ENCODE measurements around the gene OR6C4.
"Not testable (repeated sequence)": the region's sequence is repeated elsewhere in the genome, so short reads cannot be mapped to it uniquely, and the experiment has no call there.

Gene OR6C4

DNA sequence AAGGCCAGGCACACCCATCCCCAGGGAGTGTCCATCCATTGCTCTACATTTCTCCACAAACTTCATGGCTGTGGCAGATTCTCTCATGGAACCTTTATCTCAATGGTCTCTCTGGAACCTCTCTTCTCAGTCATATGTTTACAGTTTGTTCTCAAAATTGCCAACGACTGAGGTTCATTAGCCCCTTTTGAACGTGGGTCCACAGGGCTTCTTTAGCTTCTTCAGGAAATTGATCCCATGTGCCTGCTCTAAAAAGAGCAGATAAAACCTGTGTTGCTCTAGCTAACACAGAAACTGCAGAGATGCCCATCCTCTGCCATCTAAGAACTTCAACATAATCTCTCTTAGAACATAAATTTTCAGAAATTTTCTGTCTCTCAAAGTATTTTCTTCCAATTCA is at the start of gene OR6C4:
Gene OR6C4 (plus strand): TSS at position 301 of the 400 bp plus-strand sequence. CDS start 1,625 bp downstream, outside the sequence.
- no peaks in the 10 kb centered on the region for H3K4me1 ChIP-seq (ENCODE audit: insufficient read depth, low read length)
- H3K36me3 ChIP-seq (ENCODE audit: insufficient read depth, low read length): no peaks in the 10 kb centered on the region
- H3K9ac ChIP-seq (ENCODE audit: low read depth, low read length): no peak within 1 kb of the TSS
- H3K9me3 ChIP-seq (ENCODE audit: control insufficient read depth, insufficient read depth, low read length): peaks cover 2% of the 10 kb centered on the region; the same call in 1 of the 2 replicates

DNA sequence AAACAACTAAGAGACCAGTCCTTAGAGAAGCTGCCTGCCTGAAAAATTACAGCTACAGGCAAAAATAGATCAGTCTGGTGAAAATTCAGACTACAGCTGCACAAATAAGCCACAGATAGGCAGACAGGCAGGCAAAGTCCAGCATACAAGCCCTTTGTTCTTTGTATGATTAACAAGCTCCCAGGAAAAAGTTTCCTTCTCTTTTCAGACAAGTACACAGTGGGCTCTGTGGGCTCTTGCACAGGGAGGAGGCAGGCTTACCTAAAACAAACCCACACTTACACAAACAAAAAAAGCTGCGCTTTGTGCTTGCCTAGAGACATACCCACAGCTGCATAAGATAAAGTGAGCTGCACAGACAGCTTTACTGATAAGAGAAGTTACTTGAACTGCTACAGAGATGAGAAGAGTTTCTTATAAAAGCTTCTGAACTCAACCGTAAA is 49.6 kb upstream of the OR6C4 start:
- no peaks in the 10 kb centered on the region for H3K9me3 ChIP-seq (ENCODE audit: control insufficient read depth, insufficient read depth, low read length)
- H3K9ac ChIP-seq (ENCODE audit: low read depth, low read length): no peak overlapping the region
- H3K4me1 ChIP-seq (ENCODE audit: insufficient read depth, low read length): no peaks in the 10 kb centered on the region
- no peaks in the 10 kb centered on the region for H3K36me3 ChIP-seq (ENCODE audit: insufficient read depth, low read length)

DNA sequence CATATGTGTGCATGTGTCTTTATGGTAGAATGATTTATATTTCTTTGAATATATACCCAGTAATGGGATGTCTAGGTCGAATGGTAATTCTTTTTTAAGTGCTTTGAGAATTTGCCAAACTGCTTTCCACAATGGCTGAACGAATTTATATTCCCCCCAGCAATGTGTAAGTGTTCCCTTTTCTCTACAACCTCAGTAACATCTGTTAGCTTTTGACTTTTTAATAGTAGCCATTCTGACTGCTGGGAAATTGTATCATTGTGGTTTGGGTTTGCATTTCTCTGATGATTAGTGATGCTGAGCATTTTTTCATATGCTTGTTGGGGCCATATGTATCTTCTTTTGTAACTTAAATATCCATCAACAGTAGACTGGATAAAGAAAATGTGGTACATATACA is 47.8 kb upstream of the OR6C4 start:
- no peaks in the 10 kb centered on the region for H3K9me3 ChIP-seq (ENCODE audit: control insufficient read depth, insufficient read depth, low read length)
- no peak overlapping the region for H3K9ac ChIP-seq (ENCODE audit: low read depth, low read length)
- no peaks in the 10 kb centered on the region for H3K4me1 ChIP-seq (ENCODE audit: insufficient read depth, low read length)
- H3K36me3 ChIP-seq (ENCODE audit: insufficient read depth, low read length): no peaks in the 10 kb centered on the region

DNA sequence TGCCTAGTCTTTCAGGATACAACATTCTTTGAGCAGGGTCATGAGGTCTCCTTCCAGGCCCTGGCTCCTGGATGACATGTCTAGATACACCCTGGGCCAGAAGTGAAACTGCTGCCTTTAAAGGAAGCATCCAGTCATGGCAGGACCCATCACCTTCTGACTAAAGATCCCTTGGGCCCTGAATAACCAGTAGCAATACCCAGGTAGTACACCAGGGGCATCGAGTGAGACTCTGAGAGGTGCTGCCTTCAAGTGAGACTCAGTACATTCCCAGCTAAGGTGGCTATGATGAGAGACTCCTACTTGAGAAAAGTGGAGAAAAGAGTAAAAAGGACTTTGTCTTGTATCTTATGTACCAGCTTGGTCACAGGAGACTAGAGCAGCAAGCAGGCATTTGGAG is 33.7 kb upstream of the OR6C4 start:
- no peaks in the 10 kb centered on the region; the same call in 1 of the 2 replicates for H3K9me3 ChIP-seq (ENCODE audit: control insufficient read depth, insufficient read depth, low read length)

DNA sequence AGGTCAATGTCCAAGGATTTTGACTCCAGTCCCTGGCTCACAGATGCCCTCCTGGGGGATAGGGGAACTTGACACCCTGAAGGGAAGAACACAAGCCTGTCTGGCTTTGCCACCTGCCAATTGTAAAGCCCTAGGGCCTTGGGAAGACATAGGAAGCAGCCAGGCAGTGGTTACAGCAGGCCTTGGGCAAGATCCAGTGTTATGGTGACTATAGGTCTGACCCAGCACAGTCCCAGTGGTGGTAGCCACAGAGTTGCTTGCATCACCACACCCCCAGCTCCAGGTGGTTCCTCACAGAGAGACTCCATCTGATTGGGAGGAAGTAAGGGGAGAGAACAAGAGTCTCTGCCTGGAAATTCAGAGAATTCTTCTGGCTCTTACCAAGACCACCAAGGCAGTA is 33.0 kb upstream of the OR6C4 start:
- Histone ChIP-seq H3K4me1 (ENCODE audit: insufficient read depth, low read length) (no peaks in the 10 kb centered on the region), H3K36me3 (ENCODE audit: insufficient read depth, low read length) (no peaks in the 10 kb centered on the region), H3K9ac (ENCODE audit: low read depth, low read length) (no peak overlapping the region), H3K9me3 (ENCODE audit: control insufficient read depth, insufficient read depth, low read length) (no peaks in the 10 kb centered on the region; the same call in 1 of the 2 replicates)

More for the DNA sequence above, 33.7 kb upstream of the OR6C4 start:
- Histone ChIP-seq H3K4me1 (ENCODE audit: insufficient read depth, low read length) (no peaks in the 10 kb centered on the region), H3K9ac (ENCODE audit: low read depth, low read length) (no peak overlapping the region), H3K36me3 (ENCODE audit: insufficient read depth, low read length) (no peaks in the 10 kb centered on the region)

DNA sequence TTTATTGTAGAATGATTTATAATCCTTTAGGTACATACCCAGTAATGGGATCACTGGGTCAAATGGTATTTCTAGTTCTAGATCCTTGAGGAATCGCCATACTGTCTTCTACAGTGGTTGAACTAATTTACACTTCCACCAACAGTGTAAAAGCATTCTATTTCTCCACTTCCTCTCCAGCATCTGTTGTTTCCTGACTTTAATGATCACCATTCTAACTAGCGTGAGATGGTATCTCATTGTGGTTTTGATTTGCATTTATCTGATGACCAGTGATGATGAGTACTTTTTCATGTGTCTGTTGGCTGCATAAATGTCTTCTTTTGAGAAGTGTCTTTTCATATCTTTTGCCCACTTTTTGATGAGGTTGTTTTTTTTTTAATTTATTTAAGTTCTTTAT is 1.2 kb upstream of the OR6C4 start:
- H3K36me3 ChIP-seq (ENCODE audit: insufficient read depth, low read length); H3K9me3 ChIP-seq (ENCODE audit: control insufficient read depth, insufficient read depth, low read length); H3K4me1 ChIP-seq (ENCODE audit: insufficient read depth, low read length); H3K9ac ChIP-seq (ENCODE audit: low read depth, low read length): not testable (repeated sequence)

DNA sequence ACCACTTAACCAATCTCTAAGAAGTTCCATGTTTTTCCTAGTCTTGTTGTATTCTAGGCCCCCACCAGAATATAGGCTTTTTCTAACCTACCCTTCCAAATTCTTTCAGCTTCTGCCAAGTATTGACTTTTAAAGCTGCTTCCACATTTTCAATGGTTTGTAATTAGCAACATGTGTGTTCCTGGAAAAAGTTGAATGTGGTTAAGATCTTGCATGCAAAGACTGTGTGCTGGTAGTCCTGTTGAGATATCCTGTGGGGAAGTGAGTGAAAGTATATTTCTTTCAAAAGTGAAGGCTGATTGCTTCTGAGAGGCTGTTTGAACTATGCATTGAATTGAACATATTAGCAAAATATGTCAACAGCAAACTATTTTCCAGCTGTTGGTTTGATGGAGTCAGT is 646 bp upstream of the OR6C4 start:
- H3K9me3 ChIP-seq (ENCODE audit: control insufficient read depth, insufficient read depth, low read length): peaks cover 2% of the 10 kb centered on the region; the same call in 1 of the 2 replicates
- no peaks in the 10 kb centered on the region for H3K36me3 ChIP-seq (ENCODE audit: insufficient read depth, low read length)
- no peak overlapping the region for H3K9ac ChIP-seq (ENCODE audit: low read depth, low read length)
- no peaks in the 10 kb centered on the region for H3K4me1 ChIP-seq (ENCODE audit: insufficient read depth, low read length)

DNA sequence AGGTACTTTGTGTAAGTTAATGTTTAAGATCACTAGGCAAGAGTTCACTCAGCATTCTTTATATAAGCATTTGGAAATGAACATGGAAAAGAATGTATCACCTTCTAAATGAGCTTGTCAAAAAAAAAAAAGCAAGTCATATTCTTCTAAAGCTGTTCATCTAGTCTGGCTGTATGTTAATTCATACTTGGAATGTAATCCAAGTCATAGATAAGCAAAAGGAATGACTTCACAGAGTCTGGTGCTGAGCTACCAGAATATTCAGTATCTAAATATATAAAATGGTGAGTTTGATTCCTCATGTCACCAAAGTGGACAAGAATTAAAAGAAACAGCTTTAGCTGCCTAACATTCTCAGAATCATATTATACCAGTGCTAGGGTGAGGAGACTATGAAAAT is 4.9 kb downstream of the OR6C4 start:
- Histone ChIP-seq H3K9me3 (ENCODE audit: control insufficient read depth, insufficient read depth, low read length) (no peaks in the 10 kb centered on the region), H3K36me3 (ENCODE audit: insufficient read depth, low read length) (no peaks in the 10 kb centered on the region), H3K4me1 (ENCODE audit: insufficient read depth, low read length) (no peaks in the 10 kb centered on the region), H3K9ac (ENCODE audit: low read depth, low read length) (no peak overlapping the region)

DNA sequence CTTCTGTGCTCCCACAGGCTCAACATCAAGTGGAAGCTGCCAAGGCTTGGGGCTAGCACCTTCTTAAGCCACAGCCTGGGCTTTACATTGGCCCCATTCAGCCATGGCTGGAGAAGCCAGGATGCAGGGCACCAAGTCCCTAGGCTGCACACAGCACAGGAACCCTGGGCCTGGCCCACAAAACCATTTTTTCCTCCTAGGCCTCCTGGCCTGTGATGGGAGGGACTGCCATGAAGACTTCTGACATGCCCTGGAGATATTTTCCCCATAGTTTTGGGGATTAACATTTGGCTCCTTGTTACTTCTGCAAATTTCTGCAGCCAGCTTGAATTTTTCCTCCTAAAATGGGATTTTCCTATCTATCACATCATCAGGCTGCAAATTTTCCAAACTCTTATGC is 20.7 kb downstream of the OR6C4 start:
- not testable (repeated sequence) for H3K9me3 ChIP-seq (ENCODE audit: control insufficient read depth, insufficient read depth, low read length)

DNA sequence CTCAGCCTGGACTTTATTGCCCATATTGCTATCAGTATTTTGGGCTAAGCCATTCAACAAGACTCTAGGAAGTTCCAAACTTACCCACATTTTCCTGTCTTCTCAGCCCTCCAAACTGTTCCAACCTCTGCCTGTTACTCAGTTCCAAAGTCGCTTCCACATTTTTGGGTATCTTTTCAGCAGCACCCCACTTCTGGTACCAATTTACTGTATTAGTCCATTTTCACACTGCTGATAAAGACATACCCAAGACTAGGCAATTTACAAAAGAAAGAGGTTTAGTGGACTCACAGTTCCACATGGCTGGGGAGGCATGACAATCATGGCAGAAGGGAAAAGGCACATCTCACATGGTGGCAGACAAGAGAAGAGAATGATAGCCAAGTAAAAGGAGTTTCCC is 21.3 kb downstream of the OR6C4 start:
- H3K9me3 ChIP-seq (ENCODE audit: control insufficient read depth, insufficient read depth, low read length); H3K4me1 ChIP-seq (ENCODE audit: insufficient read depth, low read length); H3K9ac ChIP-seq (ENCODE audit: low read depth, low read length); H3K36me3 ChIP-seq (ENCODE audit: insufficient read depth, low read length): not testable (repeated sequence)

More for the DNA sequence above, 20.7 kb downstream of the OR6C4 start:
- not testable (repeated sequence) for H3K4me1 ChIP-seq (ENCODE audit: insufficient read depth, low read length); H3K36me3 ChIP-seq (ENCODE audit: insufficient read depth, low read length); H3K9ac ChIP-seq (ENCODE audit: low read depth, low read length)

DNA sequence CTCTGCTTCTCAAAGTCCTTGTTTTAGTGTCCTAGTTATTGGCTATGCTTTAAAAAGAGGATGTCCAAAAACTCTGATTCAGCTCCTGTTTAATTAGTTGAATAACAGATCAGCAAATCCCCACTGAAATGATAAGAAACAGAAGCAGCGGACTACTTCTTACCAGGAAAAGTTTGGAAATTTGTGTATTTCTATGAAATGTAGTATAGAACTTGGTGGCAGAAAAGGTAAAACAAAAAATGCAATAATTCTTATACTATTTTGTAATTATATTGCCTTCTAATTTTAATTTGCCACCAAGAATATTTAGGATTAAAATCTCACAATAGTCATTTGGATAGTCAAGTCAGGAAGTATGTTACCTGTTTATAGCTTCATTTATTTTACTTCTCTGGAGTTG is 22.8 kb downstream of the OR6C4 start, which contains the start of gene OR2AP1:
Gene OR2AP1 (plus strand): TSS at position 301 of the 400 bp plus-strand sequence. CDS start 1,947 bp downstream, outside the sequence.
- Histone ChIP-seq H3K36me3 (ENCODE audit: insufficient read depth, low read length) (no peaks in the 10 kb centered on the region), H3K4me1 (ENCODE audit: insufficient read depth, low read length) (no peaks in the 10 kb centered on the region), H3K9ac (ENCODE audit: low read depth, low read length) (no peak within 1 kb of the TSS), H3K9me3 (ENCODE audit: control insufficient read depth, insufficient read depth, low read length) (peaks cover 8% of the 10 kb centered on the region)

DNA sequence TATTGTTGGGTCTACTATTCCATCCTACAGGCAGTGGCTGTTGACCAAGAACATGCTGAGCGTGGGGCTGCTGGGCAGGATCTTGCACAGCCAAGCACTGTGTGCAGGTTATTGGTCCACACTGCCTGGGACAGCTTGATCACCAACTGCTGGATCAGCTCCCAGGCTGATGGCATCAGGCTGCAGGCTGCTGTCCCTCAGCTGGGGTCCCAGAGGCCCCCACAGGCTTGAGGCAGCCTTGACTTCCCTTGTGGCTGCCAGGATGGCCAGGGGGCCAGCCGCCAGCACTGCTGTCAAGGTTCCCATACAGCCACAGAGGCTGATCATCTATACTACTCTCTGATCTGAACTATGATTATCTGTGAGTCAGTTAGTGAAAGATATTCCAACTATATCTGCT is 32.7 kb downstream of the OR6C4 start:
- Histone ChIP-seq H3K9me3 (ENCODE audit: control insufficient read depth, insufficient read depth, low read length) (no peaks in the 10 kb centered on the region), H3K9ac (ENCODE audit: low read depth, low read length) (no peak overlapping the region), H3K36me3 (ENCODE audit: insufficient read depth, low read length) (no peaks in the 10 kb centered on the region), H3K4me1 (ENCODE audit: insufficient read depth, low read length) (no peaks in the 10 kb centered on the region)

DNA sequence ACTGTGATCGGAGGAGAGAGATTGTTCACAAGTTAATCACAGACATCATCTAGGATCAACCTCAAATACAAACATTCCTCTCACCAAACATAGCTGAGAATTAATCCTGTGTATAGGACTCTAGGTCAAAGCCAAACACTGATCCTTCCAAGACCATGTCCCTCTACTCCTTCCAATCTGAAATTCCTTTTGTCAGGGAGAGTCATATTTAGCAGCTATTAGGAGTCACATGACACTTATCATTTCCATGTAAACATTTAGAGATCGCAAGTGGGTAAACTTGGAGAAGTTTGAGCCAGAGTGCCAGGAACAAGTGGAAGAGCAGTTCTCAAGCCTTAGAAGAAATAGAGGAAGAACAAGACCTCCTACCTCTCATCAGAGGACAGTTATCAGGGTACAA is 36.4 kb downstream of the OR6C4 start:
- Histone ChIP-seq H3K36me3 (ENCODE audit: insufficient read depth, low read length) (no peaks in the 10 kb centered on the region), H3K9me3 (ENCODE audit: control insufficient read depth, insufficient read depth, low read length) (no peaks in the 10 kb centered on the region), H3K9ac (ENCODE audit: low read depth, low read length) (no peak overlapping the region), H3K4me1 (ENCODE audit: insufficient read depth, low read length) (no peaks in the 10 kb centered on the region)

DNA sequence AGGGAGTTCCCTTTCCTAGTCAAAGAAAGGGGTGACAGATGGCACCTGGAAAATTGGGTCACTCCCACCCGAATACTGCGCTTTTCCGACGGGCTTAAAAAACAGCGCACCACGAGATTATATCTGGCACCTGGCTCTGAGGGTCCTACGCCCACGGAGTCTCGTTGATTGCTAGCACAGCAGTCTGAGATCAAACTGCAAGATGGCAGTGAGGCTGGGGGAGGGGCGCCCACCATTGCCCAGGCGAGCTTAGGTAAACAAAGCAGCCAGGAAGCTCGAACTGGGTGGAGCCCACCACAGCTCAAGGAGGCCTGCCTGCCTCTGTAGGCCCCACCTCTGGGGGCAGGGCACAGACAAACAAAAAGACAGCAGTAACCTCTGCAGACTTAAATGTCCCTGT is 40.8 kb downstream of the OR6C4 start:
- H3K9ac ChIP-seq (ENCODE audit: low read depth, low read length); H3K4me1 ChIP-seq (ENCODE audit: insufficient read depth, low read length); H3K9me3 ChIP-seq (ENCODE audit: control insufficient read depth, insufficient read depth, low read length); H3K36me3 ChIP-seq (ENCODE audit: insufficient read depth, low read length): not testable (repeated sequence)

Data from ES-I3 (cell line).